Right hindlimb (tissue), 1 donor: ENCODE measurements around the gene DELE1.
"Not testable (repeated sequence)": the region's sequence is repeated elsewhere in the genome, so short reads cannot be mapped to it uniquely, and the experiment has no call there.

ENCODE experiments used
- DNase-seq: peaks from one replicate; pipeline ENCODE4 v3.0.0-alpha.2; 2018

Gene DELE1

DNA sequence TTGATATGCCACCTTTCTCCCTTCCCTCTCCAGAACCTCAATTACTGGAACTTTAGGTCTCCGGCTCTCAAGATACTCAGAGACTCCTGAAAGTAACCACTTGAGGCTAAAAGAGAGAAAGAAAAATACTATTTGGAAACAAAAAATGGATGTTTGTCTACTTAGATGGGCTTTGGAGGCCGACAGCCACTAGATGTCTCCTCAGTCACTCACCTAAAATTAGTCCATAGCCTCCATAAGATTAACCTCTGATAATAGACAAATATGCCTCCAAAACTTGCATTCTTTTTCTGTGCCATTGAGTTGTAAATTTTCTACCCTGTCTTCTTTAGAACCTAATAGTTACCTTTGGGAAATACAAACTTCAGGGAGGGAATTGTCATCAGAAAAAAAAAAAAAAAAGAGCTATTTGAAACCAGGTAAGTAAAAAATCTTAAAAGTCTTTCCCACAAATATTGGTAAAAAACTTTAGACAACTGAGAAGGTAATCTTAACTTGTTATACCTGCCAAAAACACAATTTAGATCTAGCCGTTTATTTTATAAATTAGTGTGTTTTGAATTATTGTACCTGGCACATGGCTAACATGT, 34.3 kb upstream of the DELE1 start:
- no peak for DNase-seq

DNA sequence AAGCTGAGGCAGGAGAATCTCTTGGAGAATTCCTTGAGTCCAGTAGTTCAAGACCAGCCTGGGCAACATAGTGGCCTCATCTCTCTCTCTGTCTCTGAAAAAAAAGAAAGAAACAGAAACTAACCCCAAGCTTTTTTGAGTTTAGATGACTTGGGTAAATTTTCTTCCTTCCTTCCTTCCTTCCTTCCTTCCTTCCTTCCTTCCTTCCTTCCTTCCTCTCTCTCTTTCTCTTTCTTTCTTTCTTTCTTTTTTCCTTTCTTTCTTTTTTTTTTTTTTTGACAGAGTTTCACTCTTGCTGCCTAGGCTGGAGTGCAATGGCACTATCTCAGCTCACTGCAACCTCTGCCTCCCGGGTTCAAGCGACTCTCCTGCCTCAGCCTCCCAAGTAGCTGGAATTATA, 33.2 kb upstream of the DELE1 start:
- not testable (repeated sequence) for DNase-seq

DNA sequence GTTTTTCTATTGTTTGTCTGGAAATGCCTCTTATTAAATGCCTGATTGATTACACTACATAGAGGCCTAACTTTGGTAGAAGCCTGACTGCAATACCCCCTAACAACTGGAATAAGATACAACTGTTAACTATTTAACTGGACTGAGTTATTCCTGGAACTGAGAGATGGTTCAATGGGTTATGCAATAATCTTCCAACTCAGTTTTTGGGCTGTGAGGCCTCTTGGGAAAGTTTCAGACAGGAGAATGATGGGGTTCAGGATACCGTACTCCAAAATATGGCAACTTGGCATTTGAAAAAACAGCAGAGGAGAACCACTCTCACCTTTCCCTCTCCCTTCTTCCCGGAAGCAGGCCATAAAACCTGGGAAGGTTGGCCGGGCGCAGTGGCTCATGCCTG, 26.2 kb upstream of the DELE1 start:
- no peak for DNase-seq

DNA sequence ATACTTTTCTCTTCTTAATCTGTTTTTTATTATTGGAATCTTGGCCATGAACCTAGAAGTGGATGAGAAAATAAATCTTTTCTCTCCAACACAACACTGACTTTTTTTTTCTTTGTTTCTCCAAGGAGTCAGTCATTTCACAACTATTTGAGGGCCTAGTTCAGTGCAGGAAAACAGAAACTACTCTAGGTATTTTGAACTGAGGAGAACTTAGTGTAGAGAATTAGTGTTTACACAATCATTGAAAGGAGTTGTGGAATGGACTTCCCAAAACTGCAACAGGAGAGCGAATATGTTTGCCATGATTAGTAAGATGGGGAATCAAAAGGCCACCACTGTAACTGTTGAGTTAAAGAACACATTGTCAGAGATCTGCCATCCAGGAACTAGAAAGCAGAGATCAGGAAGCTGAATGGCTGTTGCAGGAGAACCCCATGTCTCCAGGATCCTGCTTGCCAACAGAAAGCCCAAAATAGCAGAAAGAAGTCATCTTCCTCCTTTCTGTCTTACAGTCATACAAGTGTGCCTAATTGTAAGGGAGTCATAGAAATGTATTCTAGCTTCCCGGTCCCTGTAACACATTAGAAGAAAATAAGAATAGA, 25.1 kb upstream of the DELE1 start:
- DNase-seq = no peak

DNA sequence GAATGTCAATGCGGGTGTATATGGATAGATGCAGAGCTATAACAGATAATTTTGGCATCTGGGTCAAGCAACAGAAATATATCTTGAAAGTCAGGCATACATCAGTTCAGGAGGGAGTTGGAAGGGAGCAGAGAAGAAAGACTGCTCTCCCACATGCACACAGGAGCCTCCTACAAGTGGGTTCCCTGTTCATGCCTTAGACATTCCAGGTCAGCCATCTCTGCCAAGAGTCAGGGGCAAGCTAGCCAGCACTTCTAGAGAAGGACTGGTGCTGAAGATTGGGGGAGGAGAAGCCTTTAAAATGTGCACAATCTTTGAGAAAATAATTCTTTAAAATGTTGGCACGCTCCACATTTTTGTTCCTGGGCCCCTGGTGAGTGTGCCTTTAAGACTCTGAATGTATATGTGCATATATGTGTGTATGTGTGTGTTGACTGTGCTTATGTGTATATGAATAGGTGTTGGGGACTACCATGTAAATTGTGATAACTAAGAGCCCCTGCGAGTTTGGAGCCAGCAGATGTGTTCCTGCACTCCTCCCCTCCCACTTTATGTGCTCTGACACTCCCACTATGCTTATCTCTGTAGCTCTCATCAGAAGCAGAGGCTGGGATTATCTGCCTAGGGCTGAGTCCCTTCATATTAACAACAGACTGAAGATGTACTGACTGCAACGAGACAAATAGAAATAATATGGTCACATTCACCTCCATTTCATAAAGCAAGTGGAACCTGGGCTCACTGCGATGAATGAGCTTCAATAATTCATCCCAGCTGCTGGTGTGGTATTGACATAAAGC, 21.5 kb upstream of the DELE1 start:
- DNase-seq = no peak

DNA sequence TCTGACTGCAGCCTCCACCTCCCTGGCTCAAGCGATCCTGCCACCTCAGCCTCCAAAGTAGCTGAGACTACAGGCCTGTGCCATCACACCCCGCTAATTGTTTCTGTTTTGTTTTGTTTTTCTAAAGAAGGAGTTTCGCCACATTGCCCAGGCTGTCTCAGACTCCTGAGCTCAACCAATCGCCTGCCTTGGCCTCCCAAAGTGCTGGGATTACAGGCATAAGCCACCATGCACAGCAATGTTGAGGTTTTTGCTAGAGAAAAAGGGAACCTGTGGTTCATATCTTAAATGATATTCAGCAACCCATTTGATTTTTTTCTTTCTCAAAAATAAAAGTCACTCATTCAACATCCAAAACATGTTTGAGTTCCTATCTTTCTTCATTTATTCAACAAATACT, 20.4 kb upstream of the DELE1 start:
- DNase-seq = no peak

DNA sequence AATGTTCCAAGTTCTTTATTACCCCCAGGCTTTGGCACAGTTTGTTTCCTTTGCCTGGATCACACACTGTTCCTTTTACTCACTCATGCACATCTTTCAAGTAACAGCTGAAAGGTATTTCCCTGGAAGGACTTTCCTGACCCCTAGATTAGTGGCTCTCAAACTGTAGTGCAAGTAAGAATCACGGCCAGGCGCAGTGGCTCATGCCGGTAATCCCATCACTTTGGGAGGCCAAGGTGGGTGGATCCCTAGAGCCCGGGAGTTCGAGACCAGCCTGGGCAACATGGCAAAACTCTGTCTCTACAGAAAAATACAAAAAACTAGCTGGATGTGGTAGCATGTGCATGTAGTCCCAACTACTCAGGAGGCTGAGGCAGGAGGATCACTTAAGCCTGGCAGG, 19.1 kb upstream of the DELE1 start:
- no peak for DNase-seq

DNA sequence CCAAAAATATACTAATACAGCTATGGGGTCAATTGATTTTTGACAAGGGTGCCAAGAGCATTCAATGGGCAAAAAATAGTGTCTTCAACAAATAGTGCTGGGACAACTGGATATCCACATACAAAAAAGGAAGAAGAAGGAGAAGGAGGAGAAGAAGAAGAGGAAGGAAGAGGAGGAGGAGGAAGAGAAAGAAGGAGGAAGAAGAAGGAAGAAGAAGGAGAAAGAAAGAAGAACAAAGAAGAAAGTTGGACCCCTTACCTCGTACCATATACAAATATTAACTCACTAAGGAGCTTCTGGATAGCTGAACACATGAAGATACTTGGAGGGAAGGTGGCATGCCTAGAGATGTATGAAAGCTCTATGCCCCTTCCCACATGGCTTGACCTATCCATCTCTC, 17.2 kb upstream of the DELE1 start:
- no peak for DNase-seq

DNA sequence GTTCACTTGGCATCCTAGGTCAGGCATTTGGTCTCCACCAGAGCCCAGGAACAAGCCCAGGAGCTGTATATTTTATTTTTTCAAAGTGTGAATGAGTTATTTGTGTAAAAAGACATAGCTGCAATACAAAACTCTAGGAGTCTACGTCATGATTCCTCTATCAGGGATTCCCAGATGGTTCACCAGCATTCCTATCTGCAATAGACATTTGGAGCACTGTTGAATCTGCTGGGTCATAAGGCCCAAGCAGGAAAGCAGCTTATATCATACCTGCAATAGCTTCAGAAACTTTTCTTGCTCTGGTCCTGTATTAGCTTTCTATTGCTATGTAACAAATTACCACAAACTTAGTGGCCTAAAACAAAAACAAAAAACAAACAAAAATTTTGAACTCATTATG, 16.7 kb upstream of the DELE1 start:
- DNase-seq = no peak

DNA sequence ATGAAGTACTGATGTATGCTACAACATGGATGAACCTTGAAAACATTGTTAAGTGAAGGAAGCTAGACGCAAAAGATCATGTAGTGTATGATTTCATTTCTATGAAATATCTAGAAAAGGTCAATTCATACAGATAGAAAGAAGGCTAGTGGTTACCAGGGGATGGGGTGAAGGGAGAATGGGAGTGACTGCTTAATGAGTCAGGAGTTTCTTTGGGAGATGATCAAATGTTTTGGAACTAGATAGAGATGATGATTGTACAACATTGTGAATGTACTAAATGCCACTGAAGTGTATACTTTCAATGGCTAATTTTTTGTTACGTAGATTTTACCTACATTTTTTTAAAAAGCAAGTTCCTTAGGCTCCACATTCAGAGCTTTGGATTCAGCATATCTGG, 14.9 kb upstream of the DELE1 start:
- no peak for DNase-seq

DNA sequence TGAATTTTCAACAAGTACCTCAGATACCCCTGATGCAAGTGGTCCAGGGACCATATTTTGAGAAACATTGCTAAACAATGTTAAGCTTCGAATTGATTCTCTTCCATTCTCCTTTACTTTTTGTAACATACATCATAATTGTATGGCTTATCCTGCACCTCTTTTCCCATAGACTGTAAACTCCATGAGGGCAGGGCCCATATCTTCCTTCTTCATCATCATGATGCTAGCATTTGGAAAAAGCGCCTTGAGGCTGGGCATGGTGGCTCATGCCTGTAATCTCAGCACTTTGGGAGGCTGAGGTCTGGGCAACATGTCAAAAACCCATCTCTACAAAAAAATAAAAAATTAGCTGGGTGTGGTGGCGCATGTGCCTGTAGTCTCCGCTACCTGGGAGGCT, 14.5 kb upstream of the DELE1 start:
- DNase-seq = no peak

DNA sequence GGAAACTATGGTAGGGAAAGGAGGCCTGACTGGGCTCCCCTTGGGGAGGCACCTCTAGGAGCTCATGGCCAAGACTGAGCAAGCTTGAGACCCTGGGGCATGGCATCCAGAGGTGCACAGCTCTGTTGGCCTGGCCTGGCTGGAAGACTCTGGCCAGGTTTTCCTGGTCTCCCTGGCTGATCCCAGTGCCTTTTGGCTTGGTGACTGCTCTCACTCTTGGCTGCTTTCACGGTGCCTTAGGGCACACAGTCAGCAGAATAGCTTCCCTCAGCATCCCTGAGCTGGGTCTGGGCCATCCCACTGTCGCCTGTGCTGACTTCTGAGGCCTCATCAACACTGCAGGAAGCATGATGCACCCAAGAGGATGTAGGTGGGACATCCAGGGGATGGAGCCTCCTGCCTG, 13.4 kb upstream of the DELE1 start:
- no peak for DNase-seq

DNA sequence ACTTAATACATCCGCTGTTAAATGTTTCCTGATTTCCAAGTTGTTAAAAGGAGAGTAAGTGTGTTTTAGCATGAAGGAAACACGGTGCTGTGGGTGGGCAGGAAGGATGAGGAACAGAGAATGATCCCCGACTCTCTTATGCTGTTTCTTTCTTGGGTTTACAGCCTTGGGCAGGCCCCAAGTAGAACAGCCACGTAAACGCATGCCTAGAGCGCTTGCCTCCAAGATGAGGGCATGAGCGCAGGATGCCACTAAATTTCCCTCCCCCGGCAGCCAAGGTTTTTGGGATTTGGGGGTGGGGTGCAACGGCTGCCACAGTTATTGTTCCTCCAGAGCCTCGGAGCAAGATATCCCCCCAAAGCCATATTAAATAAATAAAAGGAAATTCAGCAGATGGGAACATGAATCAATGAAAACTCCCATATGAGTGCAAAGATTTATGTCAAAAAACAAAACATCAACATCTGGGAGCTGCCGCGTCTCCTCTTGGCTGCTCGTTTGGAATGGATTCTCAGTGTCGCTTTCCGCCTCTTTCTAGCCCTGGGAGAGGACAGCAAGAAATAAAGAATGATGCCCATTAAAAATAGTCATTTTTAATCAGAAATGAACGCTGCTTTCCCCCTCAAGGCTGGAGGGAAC, 10.0 kb upstream of the DELE1 start:
- no peak for DNase-seq

DNA sequence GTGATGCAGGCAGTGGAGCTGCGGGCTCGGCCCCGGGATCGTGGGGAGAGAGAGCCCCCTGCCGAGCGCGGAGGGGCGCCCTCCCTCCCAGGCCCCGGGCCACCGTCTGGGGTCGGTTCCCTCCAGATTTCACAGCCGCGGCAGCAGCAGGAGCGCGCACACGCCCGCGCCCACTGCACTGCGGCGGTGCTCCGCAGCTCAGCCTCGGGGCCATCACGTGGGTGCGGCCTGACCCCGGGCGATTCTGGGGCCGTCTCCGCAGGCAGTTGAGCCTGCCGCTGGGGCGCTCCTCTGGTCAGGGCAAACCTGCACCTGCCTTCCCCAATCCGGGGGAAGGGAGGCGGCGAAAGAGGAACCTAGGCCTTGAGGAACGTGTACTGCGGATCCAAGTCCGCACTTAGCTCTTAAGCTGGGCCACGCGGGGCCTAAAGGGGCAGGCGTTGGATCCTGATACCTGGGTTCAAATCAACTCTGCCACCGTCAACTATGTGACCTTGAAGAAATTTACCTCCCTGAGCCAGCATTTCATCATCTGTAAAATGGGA, 9.4 kb upstream of the DELE1 start:
- peak; percentile 48 for DNase-seq

DNA sequence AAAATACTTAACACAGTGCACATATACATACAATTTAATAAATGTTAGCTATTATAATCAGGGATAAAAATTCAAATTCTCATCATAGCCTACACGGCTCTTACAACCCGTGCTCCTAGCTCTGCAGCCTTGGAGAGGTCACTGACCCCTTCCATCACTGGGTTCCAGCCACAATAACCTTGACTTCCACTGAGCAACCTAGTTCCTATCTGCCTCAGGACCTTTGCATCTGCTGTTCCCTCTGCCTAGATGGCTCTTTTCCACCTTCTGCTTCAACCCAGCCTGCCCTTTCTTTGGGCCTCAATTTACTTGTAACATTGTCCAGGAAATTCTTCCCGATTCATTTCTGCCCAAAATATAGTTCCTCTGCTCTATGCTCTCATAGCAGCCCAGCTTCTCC, 8.9 kb upstream of the DELE1 start:
- no peak for DNase-seq

DNA sequence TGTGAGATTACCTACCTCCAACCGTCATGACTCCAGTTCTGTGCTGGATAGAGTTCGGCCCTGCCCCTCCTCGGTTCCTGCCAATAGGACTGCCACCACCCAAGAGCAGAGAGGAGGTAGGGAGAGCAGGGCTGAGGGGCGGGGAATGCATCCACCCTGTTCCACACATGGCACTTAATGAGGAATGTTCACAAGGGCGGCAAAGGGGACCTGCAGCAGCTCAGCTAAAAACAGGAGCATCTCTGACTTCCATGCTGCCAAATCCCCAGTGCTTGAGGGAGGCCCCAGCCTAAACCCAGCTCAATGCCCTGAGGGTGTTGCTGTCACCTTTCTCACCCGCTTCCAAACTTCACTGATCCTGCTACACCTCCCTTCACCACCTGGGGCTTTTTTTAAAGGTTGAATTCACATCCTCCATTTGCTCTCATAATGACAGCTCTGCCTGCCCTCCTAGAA, 7.8 kb upstream of the DELE1 start:
- no peak for DNase-seq

DNA sequence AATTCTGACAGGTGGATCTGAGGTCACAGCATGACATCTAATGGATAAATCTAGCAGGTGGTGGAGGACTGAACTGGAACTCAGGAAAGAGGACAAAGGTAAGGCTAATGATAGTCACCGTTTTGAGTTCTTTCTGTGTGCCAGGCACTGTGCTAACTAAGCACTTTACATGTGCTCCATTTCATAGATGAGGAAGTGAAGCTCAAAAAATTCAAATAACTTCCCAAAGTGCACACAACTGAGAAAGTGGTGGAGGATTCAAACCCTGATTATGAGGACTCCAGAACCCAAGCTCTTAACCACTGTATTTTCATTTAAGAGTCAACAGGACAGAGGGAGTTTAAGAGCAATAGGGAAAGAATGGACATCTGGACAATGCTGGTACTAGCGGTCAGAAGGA, 7.1 kb upstream of the DELE1 start:
- no peak for DNase-seq

DNA sequence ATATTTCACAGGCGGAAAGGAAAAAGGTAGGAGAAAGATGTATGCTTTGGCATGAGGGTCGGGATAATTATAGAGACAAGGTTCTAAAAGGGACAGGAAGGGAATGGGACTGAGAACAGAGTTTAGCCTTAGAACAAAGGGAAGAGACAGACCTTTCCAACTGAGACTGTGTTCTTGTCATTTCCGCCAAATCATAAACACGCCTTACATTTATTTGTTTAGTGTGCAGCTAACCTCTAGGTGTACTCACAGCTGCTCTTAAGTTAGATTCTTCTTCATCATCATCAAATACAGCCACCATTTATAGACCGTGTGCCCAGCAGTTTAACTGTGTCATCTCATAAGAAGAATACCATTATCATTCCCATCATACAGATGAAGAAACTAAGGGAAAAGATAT, 5.9 kb upstream of the DELE1 start:
- DNase-seq = no peak

DNA sequence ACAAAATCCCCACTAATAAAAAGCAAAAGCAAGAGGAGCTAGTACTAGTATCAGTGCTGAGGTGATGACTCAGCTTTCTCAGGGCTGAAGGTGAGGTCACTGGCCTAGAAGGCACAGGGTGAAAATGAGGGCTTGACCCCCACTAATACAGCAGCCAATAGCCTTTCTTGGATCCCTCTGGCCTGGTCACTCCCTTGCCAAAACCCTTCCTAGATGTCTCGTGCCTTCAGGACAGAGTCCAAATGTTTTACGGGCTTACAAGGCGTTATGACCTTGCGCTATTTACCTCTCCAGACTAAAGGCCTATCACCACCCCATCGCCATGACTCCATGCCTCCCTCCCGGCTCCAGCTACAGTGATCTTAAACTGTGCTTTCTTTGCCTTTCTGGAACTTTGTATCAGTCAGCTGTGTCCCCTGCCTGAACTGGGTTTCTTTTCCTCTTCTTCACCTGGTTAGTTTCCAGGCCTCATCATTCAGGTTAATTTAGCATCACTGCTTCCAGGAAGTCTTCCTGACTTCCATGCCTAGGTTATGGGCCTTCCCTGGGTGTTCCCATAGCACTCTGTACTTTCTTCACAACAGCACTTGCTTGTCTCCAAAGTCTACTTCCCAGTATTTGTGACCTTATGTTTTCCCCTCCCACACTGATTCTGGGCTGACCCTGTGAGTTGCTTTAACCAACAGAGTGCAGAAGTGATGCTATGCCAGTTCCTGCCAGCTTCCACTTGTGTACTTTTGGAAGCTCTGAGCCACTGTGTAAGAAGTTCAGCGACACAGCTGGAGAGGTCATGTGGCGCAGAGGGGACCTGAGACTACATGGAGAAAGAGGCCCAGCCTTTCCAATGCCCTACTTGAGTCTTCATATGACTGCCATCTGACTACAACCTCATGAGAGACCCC, 4.2 kb upstream of the DELE1 start:
- DNase-seq = no peak

DNA sequence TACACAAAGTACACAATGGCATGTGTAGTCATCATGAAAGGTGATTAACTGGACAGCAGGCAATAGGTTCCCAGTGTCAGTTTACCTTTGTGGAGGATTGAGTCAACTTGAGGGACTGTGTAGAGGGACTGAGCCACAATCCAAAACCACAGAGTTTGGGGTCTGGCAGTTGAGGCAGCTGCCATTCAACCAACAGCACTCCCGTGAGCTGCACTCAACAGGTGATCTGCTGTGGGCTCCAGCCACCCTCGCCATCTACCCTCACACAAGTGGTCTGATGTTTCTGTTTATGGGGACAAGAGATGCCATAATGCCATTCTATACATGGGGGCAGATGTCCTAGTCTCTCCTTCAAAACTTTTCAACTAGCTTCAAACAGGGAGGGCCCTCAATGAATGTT, 2.9 kb upstream of the DELE1 start:
- no peak for DNase-seq

DNA sequence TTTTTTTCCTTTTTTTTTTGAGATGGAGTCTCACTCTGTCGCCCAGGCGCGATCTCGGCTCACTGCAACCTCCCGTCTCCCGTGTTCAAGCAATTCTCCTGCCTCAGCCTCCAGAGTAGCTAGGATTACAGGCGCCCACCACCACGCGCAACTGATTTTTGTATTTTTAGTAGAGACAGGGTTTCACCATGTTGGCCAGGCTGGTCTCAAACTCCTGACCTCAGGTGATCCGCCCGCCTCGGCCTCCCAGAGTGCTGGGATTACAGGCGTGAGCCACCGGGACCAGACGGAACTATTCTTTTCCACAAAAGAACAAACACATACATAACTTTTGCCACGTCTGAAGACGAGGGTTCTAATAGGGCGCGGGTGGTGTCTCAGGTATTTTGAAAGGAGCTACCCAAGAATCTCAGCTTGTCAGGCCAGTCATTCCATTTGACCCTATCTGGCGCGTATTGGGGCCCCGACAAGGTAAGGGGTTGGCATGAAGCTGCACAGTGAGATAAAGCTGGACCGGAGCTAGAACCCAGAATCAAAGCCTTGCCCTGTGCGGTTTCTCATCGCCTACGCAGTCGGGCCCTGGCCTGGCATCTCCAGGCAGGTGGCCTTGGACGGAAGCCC, 734 bp upstream of the DELE1 start:
- DNase-seq = not testable (repeated sequence)

DNA sequence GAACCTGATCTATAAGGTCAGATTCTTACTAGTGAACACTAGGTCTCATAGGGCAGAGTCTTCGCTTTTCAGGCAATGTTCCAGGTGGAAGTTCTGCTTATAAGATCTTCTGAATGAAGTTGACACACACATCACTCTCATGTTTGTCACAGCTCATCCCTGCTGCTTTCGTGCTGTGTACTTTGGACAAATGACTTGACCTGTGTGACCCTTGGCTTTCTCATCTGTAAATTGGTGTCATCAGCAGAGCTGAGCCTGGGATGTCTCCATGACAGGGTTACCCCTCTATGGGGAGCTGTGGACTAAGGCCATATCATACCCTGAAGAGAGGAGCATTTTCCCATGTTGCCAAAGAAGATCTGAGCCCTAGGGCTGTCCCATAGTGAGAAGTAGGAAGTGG, 2.8 kb downstream of the DELE1 start:
- DNase-seq = no peak
